ENCODE results near the gene DGKI. TPM values are rescaled to one million over a fixed set of nuclear protein-coding genes. Genes with fewer than 3 reads are reported as not detected.

The DGKI gene
- total and polyA plus RNA-seq, 7 donors: under 0.01 to 0.56 (median 0.44) TPM; not detected in 2

GRCh38 chr7:137798073-137798763, 48.6 kb downstream of the DGKI start:
- Histone ChIP-seq H3K9me3 (peaks cover 3% of the 10 kb centered on the region), H3K4me1 (no peaks in the 10 kb centered on the region), H3K36me3 (ENCODE audit: insufficient read depth in 1 of 2, low read depth in 1 of 2) (no peaks in the 10 kb centered on the region), H3K4me3 (no peak overlapping the region), H3K27me3 (ENCODE audit: insufficient read depth in 3 of 3, low read length in 2 of 3) (no peaks in the 10 kb centered on the region), H3K27ac (no peak overlapping the region)
- intact Hi-C loops (cut with DNase I): no loop called here
- 83 to 86% (median 85%) methylated on average over 4 of the region's 4 CpGs for WGBS, 3 donors
- DNase-seq (no peak), ATAC-seq (no peak)
- no peak for TF ChIP-seq CTCF (IDR thresholded peaks at IDR 0.05)

GRCh38 chr7:137795211-137795610, 51.6 kb downstream of the DGKI start:
- Histone ChIP-seq H3K27ac (no peak overlapping the region), H3K36me3 (ENCODE audit: insufficient read depth in 1 of 2, low read depth in 1 of 2) (no peaks in the 10 kb centered on the region), H3K9me3 (peaks cover 3% of the 10 kb centered on the region), H3K4me1 (no peaks in the 10 kb centered on the region), H3K4me3 (no peak overlapping the region), H3K27me3 (ENCODE audit: insufficient read depth in 3 of 3, low read length in 2 of 3) (no peaks in the 10 kb centered on the region)
- no peak for TF ChIP-seq CTCF (IDR thresholded peaks at IDR 0.05)
- no peak for ATAC-seq
- intact Hi-C loops (cut with DNase I): no loop called here
- DNase-seq: no peak
- WGBS, 3 donors: 74 to 76% (median 75%) methylated on average over 4 of the region's 4 CpGs

GRCh38 chr7:137791930-137792329, 54.8 kb downstream of the DGKI start:
- H3K4me1 ChIP-seq: no peaks in the 10 kb centered on the region
- H3K36me3 ChIP-seq (ENCODE audit: insufficient read depth in 1 of 2, low read depth in 1 of 2): no peaks in the 10 kb centered on the region
- H3K27ac ChIP-seq: no peak overlapping the region
- DNase-seq (no peak), ATAC-seq (no peak)
- no peak overlapping the region for H3K4me3 ChIP-seq
- peaks cover 3% of the 10 kb centered on the region for H3K9me3 ChIP-seq
- 69 to 75% (median 73%) methylated on average over 2 of the region's 2 CpGs for WGBS, 3 donors
- intact Hi-C loops (cut with DNase I): no loop called here
- TF ChIP-seq CTCF (IDR thresholded peaks at IDR 0.05): no peak
- H3K27me3 ChIP-seq (ENCODE audit: insufficient read depth in 3 of 3, low read length in 2 of 3): no peaks in the 10 kb centered on the region

- H3K27ac ChIP-seq: no peak overlapping the region
- DNase-seq (no peak), ATAC-seq (no peak)
- intact Hi-C loops (cut with DNase I): no loop called here
- H3K9me3 ChIP-seq: no peaks in the 10 kb centered on the region
- no peak overlapping the region for H3K4me3 ChIP-seq
- TF ChIP-seq CTCF (IDR thresholded peaks at IDR 0.05): no peak
- H3K36me3 ChIP-seq (ENCODE audit: insufficient read depth in 1 of 2, low read depth in 1 of 2): no peaks in the 10 kb centered on the region
- no peaks in the 10 kb centered on the region for H3K27me3 ChIP-seq (ENCODE audit: insufficient read depth in 3 of 3, low read length in 2 of 3)
- H3K4me1 ChIP-seq: no peaks in the 10 kb centered on the region
These were observed 55.9 kb downstream of the DGKI start for GRCh38 chr7:137790828-137791227.
